ENCODE results near the gene OR6M1. TPM values are rescaled to one million over a fixed set of nuclear protein-coding genes. Genes with fewer than 3 reads are reported as not detected.

Gene OR6M1
- polyA plus RNA-seq, 1 of the 3 experiments (the other 2 are of a cell fraction): not detected

GRCh38 chr11:123851110-123851509 lies 45.0 kb upstream of the OR6M1 start:
- H3K36me3 ChIP-seq (replicated peaks in 1 of 2; ENCODE audit: control insufficient read depth in 1 of 2, insufficient read depth in 2 of 2, low read length in 1 of 2): no peaks in the 10 kb centered on the region
- H3K27ac ChIP-seq (ENCODE audit: low read depth in 2 of 2, low read length in 1 of 2): no peak overlapping the region
- DNase-seq: no peak
- TF ChIP-seq POLR2AphosphoS5 (IDR thresholded peaks at IDR 0.05; ENCODE audit: low read depth, low read length): no peak
- TF ChIP-seq RFX5 (IDR thresholded peaks at IDR 0.05; ENCODE audit: low read length): no peak
- no peak for TF ChIP-seq EZH2phosphoT487 (IDR thresholded peaks at IDR 0.05; ENCODE audit: borderline replicate concordance, low read depth)
- TF ChIP-seq GATA2 (CRISPR knock-in tag; IDR thresholded peaks at IDR 0.05): no peak
- TF ChIP-seq ZBTB33 (IDR thresholded peaks at IDR 0.05; ENCODE audit: borderline replicate concordance, low read depth): no peak
- no peak for TF ChIP-seq TCF12 (IDR thresholded peaks at IDR 0.05)
- TF ChIP-seq YY1 (IDR thresholded peaks at IDR 0.05; ENCODE audit: low read depth): no peak
- no peak for TF ChIP-seq NFIC (IDR thresholded peaks at IDR 0.05; ENCODE audit: borderline replicate concordance)
- no peak for TF ChIP-seq IRF3 (IDR thresholded peaks at IDR 0.05; ENCODE audit: low read depth, low read length)
- TF ChIP-seq USF2 (IDR thresholded peaks at IDR 0.05; ENCODE audit: borderline replicate concordance, low read depth, low read length): no peak
- no peak for TF ChIP-seq RAD21 (IDR thresholded peaks at IDR 0.05; ENCODE audit: low read length)
- TF ChIP-seq SMC3 (IDR thresholded peaks at IDR 0.05; ENCODE audit: low read depth, low read length): no peak
- TF ChIP-seq TAF1 (IDR thresholded peaks at IDR 0.05; ENCODE audit: borderline replicate concordance, low read depth, low read length): no peak
- no peak for TF ChIP-seq EP300 (IDR thresholded peaks at IDR 0.05; ENCODE audit: borderline replicate concordance in 1 of 2, low read depth in 1 of 2, low read length in 1 of 2)
- no peak overlapping the region for H3K9ac ChIP-seq
- no peak overlapping the region for H3K4me3 ChIP-seq (ENCODE audit: low read depth in 2 of 2, low read length in 1 of 2)
- no peak overlapping the region for H3K4me2 ChIP-seq
- no peak overlapping the region for H2AFZ ChIP-seq (ENCODE audit: low read depth)
- H3F3A ChIP-seq (replicated peaks; ENCODE audit: insufficient read depth): no peaks in the 10 kb centered on the region
- 40% methylated on average over 3 of the region's 4 CpGs for WGBS (ENCODE audit: low lambda C conversion rate)
- no peaks in the 10 kb centered on the region for H3K79me2 ChIP-seq (ENCODE audit: insufficient read depth)
- ChIA-PET CTCF (no interaction called here), POLR2A (no interaction called here)
- no peaks in the 10 kb centered on the region for H3K4me1 ChIP-seq (ENCODE audit: control insufficient read depth in 1 of 2, insufficient read depth in 2 of 2, low read depth in 1 of 2, low read length in 1 of 2)
- H4K20me1 ChIP-seq (ENCODE audit: insufficient read depth): no peaks in the 10 kb centered on the region
- no peaks in the 10 kb centered on the region for H3K9me3 ChIP-seq
- H3K27me3 ChIP-seq (ENCODE audit: insufficient read depth): no peaks in the 10 kb centered on the region
- H3K9me2 ChIP-seq: no peaks in the 10 kb centered on the region

DNA sequence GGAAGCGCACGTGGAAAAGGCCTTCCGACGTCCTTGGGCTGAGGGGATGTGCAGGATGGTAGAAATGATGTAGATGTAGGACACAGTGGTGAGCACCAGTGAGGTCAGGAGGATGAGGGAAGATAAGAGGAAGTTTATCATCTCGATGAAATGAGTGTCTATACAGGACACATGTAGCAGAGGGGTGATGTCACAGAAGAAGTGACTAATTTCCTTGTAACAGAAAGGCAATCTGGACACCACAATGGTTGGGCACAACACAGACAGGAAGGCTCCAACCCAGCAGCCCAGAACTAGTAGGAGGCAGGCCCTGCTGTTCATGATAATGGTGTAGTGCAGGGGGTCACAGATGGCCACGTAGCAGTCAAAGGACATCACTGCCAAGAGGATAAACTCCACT lies 35.0 kb upstream of the OR6M1 start:
- H3K4me1 ChIP-seq (ENCODE audit: control insufficient read depth in 1 of 2, insufficient read depth in 2 of 2, low read depth in 1 of 2, low read length in 1 of 2): no peaks in the 10 kb centered on the region
- DNase-seq: no peak
- ChIA-PET POLR2A (no interaction called here), CTCF (no interaction called here)
- H3K9me3 ChIP-seq: no peaks in the 10 kb centered on the region
- H3K9ac ChIP-seq: no peak overlapping the region
- no peaks in the 10 kb centered on the region; the same call in 1 of the 2 replicates for H3K27me3 ChIP-seq (ENCODE audit: insufficient read depth)
- WGBS (ENCODE audit: low lambda C conversion rate): 17% methylated on average over 6 of the region's 6 CpGs
- H3K27ac ChIP-seq (ENCODE audit: low read depth in 2 of 2, low read length in 1 of 2): no peak overlapping the region
- H3K4me3 ChIP-seq (ENCODE audit: low read depth in 2 of 2, low read length in 1 of 2): no peak overlapping the region
- no peak overlapping the region for H3K4me2 ChIP-seq
- no peaks in the 10 kb centered on the region for H3K79me2 ChIP-seq (ENCODE audit: insufficient read depth)
- H3K9me2 ChIP-seq: no peaks in the 10 kb centered on the region
- H4K20me1 ChIP-seq (ENCODE audit: insufficient read depth): no peaks in the 10 kb centered on the region
- H2AFZ ChIP-seq (ENCODE audit: low read depth): no peak overlapping the region
- no peak for TF ChIP-seq MXI1 (IDR thresholded peaks at IDR 0.05; ENCODE audit: low read depth, low read length)
- TF ChIP-seq POLR2AphosphoS5 (IDR thresholded peaks at IDR 0.05; ENCODE audit: low read depth, low read length): no peak
- no peak for TF ChIP-seq SIN3A (IDR thresholded peaks at IDR 0.05; ENCODE audit: borderline replicate concordance, low read depth, low read length)
- no peak for TF ChIP-seq FOXM1 (IDR thresholded peaks at IDR 0.05; ENCODE audit: low read depth)
- TF ChIP-seq IRF3 (IDR thresholded peaks at IDR 0.05; ENCODE audit: low read depth, low read length): no peak
- TF ChIP-seq SMC3 (IDR thresholded peaks at IDR 0.05; ENCODE audit: low read depth, low read length): no peak
- TF ChIP-seq TAF1 (IDR thresholded peaks at IDR 0.05; ENCODE audit: borderline replicate concordance, low read depth, low read length): no peak
- TF ChIP-seq NFIC (IDR thresholded peaks at IDR 0.05; ENCODE audit: borderline replicate concordance): no peak
- TF ChIP-seq FOXJ3 (CRISPR knock-in tag; IDR thresholded peaks at IDR 0.05): no peak
- no peaks in the 10 kb centered on the region for H3F3A ChIP-seq (replicated peaks; ENCODE audit: insufficient read depth)
- no peaks in the 10 kb centered on the region for H3K36me3 ChIP-seq (replicated peaks in 1 of 2; ENCODE audit: control insufficient read depth in 1 of 2, insufficient read depth in 2 of 2, low read length in 1 of 2)
